ENCODE results near the gene KLRC4. TPM values are rescaled to one million over a fixed set of nuclear protein-coding genes. Genes with fewer than 3 reads are reported as not detected.
"Not testable (repeated sequence)": the region's sequence is repeated elsewhere in the genome, so short reads cannot be mapped to it uniquely, and the experiment has no call there.

KLRC4 gene
- total RNA-seq, 1 donor, result not detected

GRCh38 chr12:10437601-10438000 is 28.0 kb upstream of the KLRC4 start:
- DNase-seq (ENCODE audit: low read depth); H3K4me3 ChIP-seq (ENCODE audit: low read depth, low read length): not testable (repeated sequence)

GRCh38 chr12:10435816-10436215 is 26.3 kb upstream of the KLRC4 start, which contains the start of gene KLRC2:
TSS of gene KLRC2 (minus strand) at chr12:10436010. CDS start at chr12:10435986, 24 bp downstream.
- not testable (repeated sequence) for H3K4me3 ChIP-seq (ENCODE audit: low read depth, low read length); DNase-seq (ENCODE audit: low read depth)

GRCh38 chr12:10430623-10431022 is 21.1 kb upstream of the KLRC4 start:
- not testable (repeated sequence) for DNase-seq (ENCODE audit: low read depth); H3K4me3 ChIP-seq (ENCODE audit: low read depth, low read length)

GRCh38 chr12:10425938-10426337 is 16.4 kb upstream of the KLRC4 start:
- not testable (repeated sequence) for DNase-seq (ENCODE audit: low read depth); H3K4me3 ChIP-seq (ENCODE audit: low read depth, low read length)

GRCh38 chr12:10424260-10424899 is 14.8 kb upstream of the KLRC4 start:
- DNase-seq (ENCODE audit: low read depth); H3K4me3 ChIP-seq (ENCODE audit: low read depth, low read length): not testable (repeated sequence)

- not testable (repeated sequence) for DNase-seq (ENCODE audit: low read depth); H3K4me3 ChIP-seq (ENCODE audit: low read depth, low read length)
These were observed 12.6 kb upstream of the KLRC4 start for GRCh38 chr12:10422159-10422558.

GRCh38 chr12:10420334-10420733 is 10.8 kb upstream of the KLRC4 start, which contains the start of gene KLRC3:
TSS of gene KLRC3 (minus strand) at chr12:10420595. CDS start at chr12:10420550, 45 bp downstream.
- not testable (repeated sequence) for H3K4me3 ChIP-seq (ENCODE audit: low read depth, low read length); DNase-seq (ENCODE audit: low read depth)

GRCh38 chr12:10408842-10409241 is 715 bp downstream of the KLRC4 start:
- H3K4me3 ChIP-seq (ENCODE audit: low read depth, low read length), result no peak overlapping the region
- no peak for DNase-seq (ENCODE audit: low read depth)
- TF ChIP-seq CTCF (IDR thresholded peaks at IDR 0.05; ENCODE audit: insufficient read depth, low read length), result no peak

- no peak for DNase-seq (ENCODE audit: low read depth)
- no peak for TF ChIP-seq CTCF (IDR thresholded peaks at IDR 0.05; ENCODE audit: insufficient read depth, low read length)
- H3K4me3 ChIP-seq (ENCODE audit: low read depth, low read length), result no peak overlapping the region
These were observed 2.8 kb downstream of the KLRC4 start for GRCh38 chr12:10406725-10407124.

GRCh38 chr12:10405294-10405693 is 4.3 kb downstream of the KLRC4 start:
- no peak for TF ChIP-seq CTCF (IDR thresholded peaks at IDR 0.05; ENCODE audit: insufficient read depth, low read length)
- H3K4me3 ChIP-seq (ENCODE audit: low read depth, low read length), result no peak overlapping the region
- DNase-seq (ENCODE audit: low read depth), result no peak

GRCh38 chr12:10404798-10405197 is 4.8 kb downstream of the KLRC4 start:
- no peak for DNase-seq (ENCODE audit: low read depth)
- no peak overlapping the region for H3K4me3 ChIP-seq (ENCODE audit: low read depth, low read length)
- TF ChIP-seq CTCF (IDR thresholded peaks at IDR 0.05; ENCODE audit: insufficient read depth, low read length), result no peak
